Measurements from ENCODE around the gene ICOS.

The ICOS gene

DNA sequence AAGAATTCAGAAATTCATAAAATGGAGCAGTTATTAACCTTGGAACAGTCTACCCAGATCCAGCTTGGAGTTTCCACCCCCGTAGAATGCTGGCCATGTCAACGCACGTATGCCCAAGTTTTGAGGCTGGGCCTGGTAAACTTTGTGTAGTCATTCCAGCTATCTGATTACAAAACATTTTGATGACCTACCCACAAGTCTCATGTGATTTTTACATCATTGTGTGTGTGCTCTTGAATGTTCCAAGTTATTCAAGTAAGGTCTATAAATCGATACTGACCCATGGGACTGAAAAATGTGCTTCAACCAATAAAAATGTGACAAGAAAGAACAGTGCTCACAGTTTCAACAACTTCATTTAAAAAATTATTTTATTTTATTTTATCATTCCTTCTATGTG is 32.5 kb upstream of the ICOS start:
- no peak overlapping the region for H3K4me3 ChIP-seq (ENCODE audit: control insufficient read depth, low read depth, low read length)
- TF ChIP-seq, protein P1, sequence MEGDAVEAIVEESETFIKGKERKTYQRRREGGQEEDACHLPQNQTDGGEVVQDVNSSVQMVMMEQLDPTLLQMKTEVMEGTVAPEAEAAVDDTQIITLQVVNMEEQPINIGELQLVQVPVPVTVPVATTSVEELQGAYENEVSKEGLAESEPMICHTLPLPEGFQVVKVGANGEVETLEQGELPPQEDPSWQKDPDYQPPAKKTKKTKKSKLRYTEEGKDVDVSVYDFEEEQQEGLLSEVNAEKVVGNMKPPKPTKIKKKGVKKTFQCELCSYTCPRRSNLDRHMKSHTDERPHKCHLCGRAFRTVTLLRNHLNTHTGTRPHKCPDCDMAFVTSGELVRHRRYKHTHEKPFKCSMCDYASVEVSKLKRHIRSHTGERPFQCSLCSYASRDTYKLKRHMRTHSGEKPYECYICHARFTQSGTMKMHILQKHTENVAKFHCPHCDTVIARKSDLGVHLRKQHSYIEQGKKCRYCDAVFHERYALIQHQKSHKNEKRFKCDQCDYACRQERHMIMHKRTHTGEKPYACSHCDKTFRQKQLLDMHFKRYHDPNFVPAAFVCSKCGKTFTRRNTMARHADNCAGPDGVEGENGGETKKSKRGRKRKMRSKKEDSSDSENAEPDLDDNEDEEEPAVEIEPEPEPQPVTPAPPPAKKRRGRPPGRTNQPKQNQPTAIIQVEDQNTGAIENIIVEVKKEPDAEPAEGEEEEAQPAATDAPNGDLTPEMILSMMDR (IDR thresholded peaks at IDR 0.05; ENCODE audit: control insufficient read depth, insufficient read depth, low read depth, low read length, missing control alignments) = no peak
- DNase-seq (ENCODE audit: low read depth) = no peak

DNA sequence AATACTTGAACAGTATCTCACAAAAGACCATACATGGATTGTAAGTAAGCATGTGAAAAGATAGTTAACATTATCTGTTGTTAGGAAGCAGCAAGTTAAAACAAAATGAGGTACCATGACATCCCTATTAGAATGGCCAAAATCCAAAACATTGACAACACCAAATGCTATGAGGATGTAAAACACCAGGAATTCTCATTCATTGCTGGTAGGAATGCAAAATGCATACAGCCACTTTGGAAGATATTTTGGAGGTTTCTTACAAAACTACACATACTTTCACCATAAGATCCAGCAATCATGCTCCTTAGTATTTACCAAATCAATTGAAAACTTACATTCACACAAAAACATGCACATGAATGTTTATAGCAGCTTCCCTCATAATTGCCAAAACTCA is 30.9 kb upstream of the ICOS start:
- TF ChIP-seq, protein P1 (IDR thresholded peaks at IDR 0.05; ENCODE audit: control insufficient read depth, insufficient read depth, low read depth, low read length, missing control alignments) = no peak
- no peak overlapping the region for H3K4me3 ChIP-seq (ENCODE audit: control insufficient read depth, low read depth, low read length)
- no peak for DNase-seq (ENCODE audit: low read depth)

DNA sequence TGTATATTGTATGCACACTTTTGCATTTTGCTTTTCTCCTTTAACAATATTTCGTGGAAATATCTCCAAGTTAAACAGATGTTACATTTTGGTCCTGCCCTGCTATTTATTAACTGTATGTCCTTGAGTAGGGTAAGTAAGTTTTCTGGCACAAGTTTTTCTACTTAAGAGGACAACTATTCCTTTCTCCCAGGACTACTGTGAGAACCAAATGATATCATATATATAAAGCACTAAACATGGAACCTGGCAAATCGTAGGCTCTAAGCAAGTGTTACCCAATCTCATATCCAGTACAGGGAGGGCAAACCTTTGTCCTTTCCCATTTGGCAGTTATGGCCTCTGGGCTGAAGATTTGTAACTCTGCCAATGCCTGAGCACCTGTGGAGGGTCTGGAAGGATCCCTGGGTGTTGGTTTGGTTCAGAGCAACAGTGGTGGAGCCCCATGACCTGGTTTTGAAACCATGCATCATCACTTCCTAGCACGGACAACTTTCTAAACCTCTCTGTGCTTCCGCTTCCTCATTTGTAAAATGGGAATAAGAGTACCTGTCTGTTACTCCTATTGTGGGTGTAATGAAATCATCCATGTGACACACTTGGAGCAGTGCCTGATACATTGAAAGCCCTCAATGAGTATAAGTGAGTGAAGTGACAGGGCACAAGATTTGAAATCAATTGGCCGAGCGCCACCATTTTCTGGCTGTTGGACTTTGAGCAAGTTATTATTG is 28.3 kb upstream of the ICOS start:
- DNase-seq (ENCODE audit: low read depth) = no peak
- TF ChIP-seq, protein P1 (IDR thresholded peaks at IDR 0.05; ENCODE audit: control insufficient read depth, insufficient read depth, low read depth, low read length, missing control alignments) = no peak
- H3K4me3 ChIP-seq (ENCODE audit: control insufficient read depth, low read depth, low read length) = no peak overlapping the region

DNA sequence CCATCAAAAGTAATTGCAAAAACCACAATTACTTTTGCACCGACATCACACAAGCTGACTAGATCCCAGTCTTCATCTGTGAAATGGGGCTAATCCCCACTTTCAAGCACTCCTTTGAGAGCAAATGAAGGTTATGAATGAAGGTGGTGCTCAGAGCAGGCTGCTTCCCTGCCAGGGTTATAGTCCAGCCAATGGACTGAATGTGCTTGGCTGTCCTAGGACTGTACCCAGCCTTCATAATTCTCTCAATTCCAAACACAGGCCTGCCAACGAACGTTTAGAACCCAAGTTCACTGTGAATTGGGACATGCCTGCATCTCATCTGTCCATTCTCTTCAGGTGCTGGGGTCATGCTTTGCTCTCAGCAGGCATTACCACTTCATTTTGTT is 27.8 kb upstream of the ICOS start:
- no peak for DNase-seq (ENCODE audit: low read depth)
- TF ChIP-seq, protein P1 (IDR thresholded peaks at IDR 0.05; ENCODE audit: control insufficient read depth, insufficient read depth, low read depth, low read length, missing control alignments) = no peak
- no peak overlapping the region for H3K4me3 ChIP-seq (ENCODE audit: control insufficient read depth, low read depth, low read length)

DNA sequence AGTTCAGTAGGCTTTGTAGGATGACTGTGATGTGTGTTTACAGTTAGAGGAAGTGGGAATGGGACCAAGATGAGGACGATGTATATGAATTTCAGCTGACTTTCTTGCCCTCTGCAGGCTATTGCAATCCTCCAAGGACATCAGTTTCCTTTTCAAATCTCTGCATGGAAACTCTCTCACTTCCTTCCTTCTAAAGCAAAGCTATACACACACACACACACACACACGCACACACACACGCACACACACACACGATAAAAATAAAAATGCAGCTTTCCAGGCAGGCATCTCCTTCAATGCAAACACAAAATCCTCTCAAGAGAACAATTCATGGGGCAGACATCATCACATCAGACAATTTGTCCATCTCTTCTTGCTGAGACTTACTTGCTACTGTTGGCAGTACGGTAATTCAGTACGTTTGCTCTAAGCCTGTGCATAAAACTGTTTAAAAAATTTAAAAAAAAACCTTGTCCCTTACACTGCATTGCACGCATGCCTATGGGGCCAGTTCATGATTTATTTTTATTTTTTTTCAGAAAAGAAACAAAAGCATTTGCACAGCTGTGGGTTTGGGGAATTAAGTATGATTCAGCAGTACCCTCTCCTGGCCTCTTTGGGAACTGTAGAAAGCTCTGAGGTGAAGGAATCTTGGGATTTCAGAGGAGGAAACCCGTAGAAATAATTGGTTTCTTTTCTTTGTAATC is 27.1 kb upstream of the ICOS start:
- DNase-seq (ENCODE audit: low read depth) = peak; percentile 23
- H3K4me3 ChIP-seq (ENCODE audit: control insufficient read depth, low read depth, low read length) = peak overlapping the region; percentile 2; the same call in 1 of the 2 replicates
- TF ChIP-seq, protein P1 (IDR thresholded peaks at IDR 0.05; ENCODE audit: control insufficient read depth, insufficient read depth, low read depth, low read length, missing control alignments) = peak; percentile 78

DNA sequence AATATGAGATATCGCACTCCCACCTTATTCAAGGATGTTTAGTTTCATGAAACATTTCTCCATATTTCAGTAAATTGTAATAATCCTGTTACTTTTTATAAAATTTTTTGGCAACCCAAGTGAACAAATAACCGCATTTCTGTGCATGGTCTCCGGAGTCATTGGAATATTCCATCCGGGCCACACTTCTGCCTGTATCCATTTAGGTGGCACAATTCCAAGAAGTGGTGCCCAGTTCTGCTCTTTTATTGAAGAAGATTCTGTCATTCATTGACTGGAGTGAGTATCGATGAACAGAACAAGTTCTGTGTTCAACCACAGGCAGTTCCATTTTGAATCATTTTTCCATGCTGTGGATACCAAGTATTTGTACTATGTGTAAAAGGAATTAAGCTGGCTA is 26.6 kb upstream of the ICOS start:
- DNase-seq (ENCODE audit: low read depth) = no peak
- H3K4me3 ChIP-seq (ENCODE audit: control insufficient read depth, low read depth, low read length) = no peak overlapping the region
- TF ChIP-seq, protein P1 (IDR thresholded peaks at IDR 0.05; ENCODE audit: control insufficient read depth, insufficient read depth, low read depth, low read length, missing control alignments) = no peak
